K562 (cell line): ENCODE results near the gene C1orf116. TPM values are rescaled to one million over a fixed set of nuclear protein-coding genes. Genes with fewer than 3 reads are reported as not detected.

Experiments
- polyA plus RNA-seq, 8 experiments: library from polyadenylated mRNA; depleted of rRNA in 4 of 8; stranded (reverse) in 5 of 8; unstranded in 3 of 8; fragments of >200 nt; fragmentation: Nextera tagmentation in 2 of 8; fragmentation: Illumina TruSeq in 1 of 8; extraction: Ambion mirVana in 2 of 8; extraction: Trizol in 1 of 8; gene quantifications; 2 replicates each; pipeline versions ENCODE4 v1.2.1 to v1.2.3, GENCODE V29; 2011 to 2014; ENCODE audit warnings: inconsistent platforms in 1 of 8, missing spikeins in 1 of 8
- total RNA-seq, 7 experiments: library from RNA; depleted of rRNA in 6 of 7; stranded (reverse); fragments of >200 nt in 6 of 7; fragmentation: Illumina TruSeq in 2 of 7; extraction: Trizol in 2 of 7; gene quantifications; 2 replicates each; pipeline versions ENCODE4 v1.2.1 to v1.2.3, GENCODE V29; 2011 to 2021; ENCODE audit warnings: low replicate concordance in 1 of 7
- TF ChIP-seq, protein P1 (sequence below): fragments of 450-650 bp; IDR thresholded peaks from 2 replicates; pipeline ENCODE4 v1.6.1; 2016; ENCODE audit warnings: mild to moderate bottlenecking, moderate library complexity

Gene C1orf116
- total and polyA plus RNA-seq, 9 of the 15 experiments (the other 6 are each of a cell fraction or from before 2014, with no cell fraction given) = 0.62 to 3.0 (median 0.95) TPM

DNA sequence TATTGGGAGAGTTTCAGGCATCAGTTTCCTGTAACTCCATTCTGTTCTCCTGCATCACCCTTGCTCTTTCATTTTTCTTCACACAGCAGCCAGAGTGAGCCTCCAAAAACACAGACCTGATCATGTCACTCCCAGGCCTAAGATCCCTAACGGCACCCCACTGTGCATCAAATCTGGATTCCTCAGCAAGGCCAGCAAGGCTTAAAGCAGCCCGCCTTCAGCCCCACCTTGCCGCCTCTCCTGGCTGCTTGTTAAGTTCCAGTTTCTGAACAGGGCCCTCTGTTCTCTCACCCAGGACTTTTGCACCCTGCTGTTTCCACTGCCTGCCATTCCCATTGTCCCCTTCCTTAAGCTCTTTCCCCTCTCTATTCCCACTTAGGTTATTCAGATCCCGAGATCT, 29.3 kb downstream of the C1orf116 start (continued):
- TF ChIP-seq, protein P1, sequence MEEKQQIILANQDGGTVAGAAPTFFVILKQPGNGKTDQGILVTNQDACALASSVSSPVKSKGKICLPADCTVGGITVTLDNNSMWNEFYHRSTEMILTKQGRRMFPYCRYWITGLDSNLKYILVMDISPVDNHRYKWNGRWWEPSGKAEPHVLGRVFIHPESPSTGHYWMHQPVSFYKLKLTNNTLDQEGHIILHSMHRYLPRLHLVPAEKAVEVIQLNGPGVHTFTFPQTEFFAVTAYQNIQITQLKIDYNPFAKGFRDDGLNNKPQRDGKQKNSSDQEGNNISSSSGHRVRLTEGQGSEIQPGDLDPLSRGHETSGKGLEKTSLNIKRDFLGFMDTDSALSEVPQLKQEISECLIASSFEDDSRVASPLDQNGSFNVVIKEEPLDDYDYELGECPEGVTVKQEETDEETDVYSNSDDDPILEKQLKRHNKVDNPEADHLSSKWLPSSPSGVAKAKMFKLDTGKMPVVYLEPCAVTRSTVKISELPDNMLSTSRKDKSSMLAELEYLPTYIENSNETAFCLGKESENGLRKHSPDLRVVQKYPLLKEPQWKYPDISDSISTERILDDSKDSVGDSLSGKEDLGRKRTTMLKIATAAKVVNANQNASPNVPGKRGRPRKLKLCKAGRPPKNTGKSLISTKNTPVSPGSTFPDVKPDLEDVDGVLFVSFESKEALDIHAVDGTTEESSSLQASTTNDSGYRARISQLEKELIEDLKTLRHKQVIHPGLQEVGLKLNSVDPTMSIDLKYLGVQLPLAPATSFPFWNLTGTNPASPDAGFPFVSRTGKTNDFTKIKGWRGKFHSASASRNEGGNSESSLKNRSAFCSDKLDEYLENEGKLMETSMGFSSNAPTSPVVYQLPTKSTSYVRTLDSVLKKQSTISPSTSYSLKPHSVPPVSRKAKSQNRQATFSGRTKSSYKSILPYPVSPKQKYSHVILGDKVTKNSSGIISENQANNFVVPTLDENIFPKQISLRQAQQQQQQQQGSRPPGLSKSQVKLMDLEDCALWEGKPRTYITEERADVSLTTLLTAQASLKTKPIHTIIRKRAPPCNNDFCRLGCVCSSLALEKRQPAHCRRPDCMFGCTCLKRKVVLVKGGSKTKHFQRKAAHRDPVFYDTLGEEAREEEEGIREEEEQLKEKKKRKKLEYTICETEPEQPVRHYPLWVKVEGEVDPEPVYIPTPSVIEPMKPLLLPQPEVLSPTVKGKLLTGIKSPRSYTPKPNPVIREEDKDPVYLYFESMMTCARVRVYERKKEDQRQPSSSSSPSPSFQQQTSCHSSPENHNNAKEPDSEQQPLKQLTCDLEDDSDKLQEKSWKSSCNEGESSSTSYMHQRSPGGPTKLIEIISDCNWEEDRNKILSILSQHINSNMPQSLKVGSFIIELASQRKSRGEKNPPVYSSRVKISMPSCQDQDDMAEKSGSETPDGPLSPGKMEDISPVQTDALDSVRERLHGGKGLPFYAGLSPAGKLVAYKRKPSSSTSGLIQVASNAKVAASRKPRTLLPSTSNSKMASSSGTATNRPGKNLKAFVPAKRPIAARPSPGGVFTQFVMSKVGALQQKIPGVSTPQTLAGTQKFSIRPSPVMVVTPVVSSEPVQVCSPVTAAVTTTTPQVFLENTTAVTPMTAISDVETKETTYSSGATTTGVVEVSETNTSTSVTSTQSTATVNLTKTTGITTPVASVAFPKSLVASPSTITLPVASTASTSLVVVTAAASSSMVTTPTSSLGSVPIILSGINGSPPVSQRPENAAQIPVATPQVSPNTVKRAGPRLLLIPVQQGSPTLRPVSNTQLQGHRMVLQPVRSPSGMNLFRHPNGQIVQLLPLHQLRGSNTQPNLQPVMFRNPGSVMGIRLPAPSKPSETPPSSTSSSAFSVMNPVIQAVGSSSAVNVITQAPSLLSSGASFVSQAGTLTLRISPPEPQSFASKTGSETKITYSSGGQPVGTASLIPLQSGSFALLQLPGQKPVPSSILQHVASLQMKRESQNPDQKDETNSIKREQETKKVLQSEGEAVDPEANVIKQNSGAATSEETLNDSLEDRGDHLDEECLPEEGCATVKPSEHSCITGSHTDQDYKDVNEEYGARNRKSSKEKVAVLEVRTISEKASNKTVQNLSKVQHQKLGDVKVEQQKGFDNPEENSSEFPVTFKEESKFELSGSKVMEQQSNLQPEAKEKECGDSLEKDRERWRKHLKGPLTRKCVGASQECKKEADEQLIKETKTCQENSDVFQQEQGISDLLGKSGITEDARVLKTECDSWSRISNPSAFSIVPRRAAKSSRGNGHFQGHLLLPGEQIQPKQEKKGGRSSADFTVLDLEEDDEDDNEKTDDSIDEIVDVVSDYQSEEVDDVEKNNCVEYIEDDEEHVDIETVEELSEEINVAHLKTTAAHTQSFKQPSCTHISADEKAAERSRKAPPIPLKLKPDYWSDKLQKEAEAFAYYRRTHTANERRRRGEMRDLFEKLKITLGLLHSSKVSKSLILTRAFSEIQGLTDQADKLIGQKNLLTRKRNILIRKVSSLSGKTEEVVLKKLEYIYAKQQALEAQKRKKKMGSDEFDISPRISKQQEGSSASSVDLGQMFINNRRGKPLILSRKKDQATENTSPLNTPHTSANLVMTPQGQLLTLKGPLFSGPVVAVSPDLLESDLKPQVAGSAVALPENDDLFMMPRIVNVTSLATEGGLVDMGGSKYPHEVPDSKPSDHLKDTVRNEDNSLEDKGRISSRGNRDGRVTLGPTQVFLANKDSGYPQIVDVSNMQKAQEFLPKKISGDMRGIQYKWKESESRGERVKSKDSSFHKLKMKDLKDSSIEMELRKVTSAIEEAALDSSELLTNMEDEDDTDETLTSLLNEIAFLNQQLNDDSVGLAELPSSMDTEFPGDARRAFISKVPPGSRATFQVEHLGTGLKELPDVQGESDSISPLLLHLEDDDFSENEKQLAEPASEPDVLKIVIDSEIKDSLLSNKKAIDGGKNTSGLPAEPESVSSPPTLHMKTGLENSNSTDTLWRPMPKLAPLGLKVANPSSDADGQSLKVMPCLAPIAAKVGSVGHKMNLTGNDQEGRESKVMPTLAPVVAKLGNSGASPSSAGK = no peak
